ENCODE measurements around the gene NFATC2.

Gene NFATC2

DNA sequence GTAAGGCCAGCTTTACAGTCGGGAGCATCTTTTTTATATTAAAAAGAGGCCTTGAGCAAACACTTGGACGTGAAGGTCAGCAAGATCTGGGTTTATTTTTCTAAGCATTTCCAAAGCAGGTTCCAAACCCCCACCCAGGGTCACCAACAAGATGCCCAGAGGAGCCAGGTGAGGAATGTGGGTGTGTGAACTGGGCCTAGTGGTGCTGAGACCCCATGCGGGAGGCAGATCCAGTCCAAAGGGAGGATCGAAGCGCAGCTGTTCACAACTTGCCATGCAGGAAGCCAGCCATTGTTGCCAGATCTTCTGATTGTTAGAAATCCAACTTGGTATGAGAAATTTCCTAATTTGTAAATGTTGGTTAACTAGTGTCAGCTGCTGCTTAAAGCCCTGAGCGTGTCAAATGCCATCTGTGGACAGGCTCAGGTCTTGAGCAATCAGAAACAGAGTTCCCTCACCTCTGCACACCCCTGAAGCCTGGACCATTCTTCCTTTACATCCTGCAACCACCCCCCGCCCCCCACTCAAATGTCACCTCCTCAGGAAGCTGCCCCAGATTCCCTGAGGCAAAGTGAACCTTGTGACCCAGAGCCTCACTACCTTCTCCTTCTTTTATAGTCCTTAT is 46.5 kb downstream of the NFATC2 start:
- peaks cover 57% of the 10 kb centered on the region for H3K79me2 ChIP-seq (ENCODE audit: insufficient read depth, low read length)
- H3K27me3 ChIP-seq (ENCODE audit: insufficient read depth, low read length, poor library complexity, severe bottlenecking) = no peaks in the 10 kb centered on the region
- H3K9me3 ChIP-seq (ENCODE audit: insufficient read depth, low read depth, low read length) = no peaks in the 10 kb centered on the region
- no peaks in the 10 kb centered on the region for H3F3A ChIP-seq (ENCODE audit: low read depth)
- H3K4me3 ChIP-seq (ENCODE audit: low read length, poor library complexity, severe bottlenecking) = no peak overlapping the region
- no peak overlapping the region for H3K9ac ChIP-seq (ENCODE audit: low read depth, low read length, poor library complexity, severe bottlenecking)
- H3K4me2 ChIP-seq (ENCODE audit: low read depth, low read length, poor library complexity, severe bottlenecking) = no peak overlapping the region
- H3K9me2 ChIP-seq (replicated peaks; ENCODE audit: low read depth, low read length) = no peaks in the 10 kb centered on the region
- no peak overlapping the region for H2AFZ ChIP-seq (ENCODE audit: low read length)
- H3K4me1 ChIP-seq (ENCODE audit: insufficient read depth, low read length, poor library complexity, severe bottlenecking) = peaks cover 47% of the 10 kb centered on the region
- peaks cover 27% of the 10 kb centered on the region; the same call in 1 of the 2 replicates for H3K36me3 ChIP-seq (ENCODE audit: insufficient read depth, low read length)
- TF ChIP-seq, protein P1, sequence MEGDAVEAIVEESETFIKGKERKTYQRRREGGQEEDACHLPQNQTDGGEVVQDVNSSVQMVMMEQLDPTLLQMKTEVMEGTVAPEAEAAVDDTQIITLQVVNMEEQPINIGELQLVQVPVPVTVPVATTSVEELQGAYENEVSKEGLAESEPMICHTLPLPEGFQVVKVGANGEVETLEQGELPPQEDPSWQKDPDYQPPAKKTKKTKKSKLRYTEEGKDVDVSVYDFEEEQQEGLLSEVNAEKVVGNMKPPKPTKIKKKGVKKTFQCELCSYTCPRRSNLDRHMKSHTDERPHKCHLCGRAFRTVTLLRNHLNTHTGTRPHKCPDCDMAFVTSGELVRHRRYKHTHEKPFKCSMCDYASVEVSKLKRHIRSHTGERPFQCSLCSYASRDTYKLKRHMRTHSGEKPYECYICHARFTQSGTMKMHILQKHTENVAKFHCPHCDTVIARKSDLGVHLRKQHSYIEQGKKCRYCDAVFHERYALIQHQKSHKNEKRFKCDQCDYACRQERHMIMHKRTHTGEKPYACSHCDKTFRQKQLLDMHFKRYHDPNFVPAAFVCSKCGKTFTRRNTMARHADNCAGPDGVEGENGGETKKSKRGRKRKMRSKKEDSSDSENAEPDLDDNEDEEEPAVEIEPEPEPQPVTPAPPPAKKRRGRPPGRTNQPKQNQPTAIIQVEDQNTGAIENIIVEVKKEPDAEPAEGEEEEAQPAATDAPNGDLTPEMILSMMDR (conservative IDR thresholded peaks at IDR 0.05; ENCODE audit: low read length) = no peak
- TF ChIP-seq EZH2phosphoT487 (IDR thresholded peaks at IDR 0.05; ENCODE audit: borderline replicate concordance) = no peak
- peaks cover 3% of the 10 kb centered on the region for H4K20me1 ChIP-seq (ENCODE audit: insufficient read depth, low read length, poor library complexity, severe bottlenecking)

DNA sequence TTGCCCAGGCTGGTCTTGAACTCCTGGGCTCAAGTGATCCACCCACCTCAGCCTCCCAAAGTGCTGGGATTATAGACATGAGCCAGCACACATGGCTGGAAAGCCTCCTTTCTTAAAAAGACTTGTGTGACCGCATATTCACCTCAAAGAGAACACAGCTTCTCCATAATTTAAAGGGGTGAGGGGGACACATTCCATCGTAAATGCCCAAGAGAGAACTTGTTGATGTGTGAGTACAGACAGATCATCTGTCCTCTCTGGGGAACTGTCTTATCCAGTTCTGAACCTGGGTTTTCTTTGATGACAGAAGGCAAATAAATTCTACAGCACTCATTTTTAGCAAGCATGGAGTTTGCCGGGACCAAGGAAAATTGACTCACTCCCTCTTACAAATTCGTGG is 47.2 kb downstream of the NFATC2 start:
- TF ChIP-seq, protein P1 (conservative IDR thresholded peaks at IDR 0.05; ENCODE audit: low read length) = no peak
- TF ChIP-seq EZH2phosphoT487 (IDR thresholded peaks at IDR 0.05; ENCODE audit: borderline replicate concordance) = no peak
- no peaks in the 10 kb centered on the region for H3K9me3 ChIP-seq (ENCODE audit: insufficient read depth, low read depth, low read length)
- H3K4me1 ChIP-seq (ENCODE audit: insufficient read depth, low read length, poor library complexity, severe bottlenecking) = peaks cover 50% of the 10 kb centered on the region
- no peak overlapping the region for H3K4me3 ChIP-seq (ENCODE audit: low read length, poor library complexity, severe bottlenecking)
- H3F3A ChIP-seq (ENCODE audit: low read depth) = no peaks in the 10 kb centered on the region
- H3K4me2 ChIP-seq (ENCODE audit: low read depth, low read length, poor library complexity, severe bottlenecking) = no peak overlapping the region
- no peak overlapping the region for H2AFZ ChIP-seq (ENCODE audit: low read length)
- H3K36me3 ChIP-seq (ENCODE audit: insufficient read depth, low read length) = peaks cover 27% of the 10 kb centered on the region; the same call in 1 of the 2 replicates
- H4K20me1 ChIP-seq (ENCODE audit: insufficient read depth, low read length, poor library complexity, severe bottlenecking) = peaks cover 3% of the 10 kb centered on the region
- peaks cover 60% of the 10 kb centered on the region for H3K79me2 ChIP-seq (ENCODE audit: insufficient read depth, low read length)
- no peaks in the 10 kb centered on the region for H3K27me3 ChIP-seq (ENCODE audit: insufficient read depth, low read length, poor library complexity, severe bottlenecking)
- no peaks in the 10 kb centered on the region for H3K9me2 ChIP-seq (replicated peaks; ENCODE audit: low read depth, low read length)
- H3K9ac ChIP-seq (ENCODE audit: low read depth, low read length, poor library complexity, severe bottlenecking) = no peak overlapping the region

DNA sequence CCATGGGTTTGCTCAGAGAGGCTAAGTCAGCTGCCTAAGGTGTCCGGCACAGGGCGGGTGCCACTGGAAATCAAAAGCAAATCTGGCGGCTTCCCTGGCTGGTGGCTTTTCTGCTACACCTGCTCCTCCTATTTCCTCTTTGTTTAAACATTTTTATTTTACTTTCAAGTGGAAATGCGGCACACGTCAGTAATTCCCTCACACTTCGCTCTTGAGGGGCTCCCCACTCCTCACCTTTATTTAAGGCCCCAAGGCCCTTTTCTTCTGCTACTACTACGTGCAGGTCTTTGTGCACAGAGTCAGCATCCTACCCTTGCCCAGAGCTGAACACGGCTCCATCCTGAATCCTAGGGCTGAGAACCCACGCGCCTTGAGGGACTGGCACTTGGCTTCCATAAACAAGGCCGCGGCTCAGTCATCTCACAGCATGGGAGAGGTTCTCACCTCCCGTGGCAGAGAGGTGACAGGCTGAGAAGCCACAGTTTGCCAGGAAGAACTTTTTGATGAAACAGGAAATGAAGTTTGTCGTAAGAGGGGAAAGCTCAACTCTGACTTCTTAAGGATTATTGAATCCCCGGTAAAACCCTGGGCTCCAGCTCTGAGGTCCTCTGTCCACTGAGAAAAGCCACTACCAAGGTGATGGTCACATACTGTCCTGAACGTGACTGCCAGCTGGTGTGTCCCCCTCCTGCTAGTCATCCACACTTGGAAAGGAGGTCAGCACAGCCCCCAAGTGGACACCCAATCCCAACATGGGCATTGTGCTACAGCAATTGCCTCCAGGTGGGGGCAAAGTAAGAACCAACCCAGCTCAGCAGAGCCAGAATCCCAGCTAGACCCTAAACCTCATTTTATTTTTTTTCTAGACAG is 48.0 kb downstream of the NFATC2 start:
- Histone ChIP-seq H3K9me2 (replicated peaks; ENCODE audit: low read depth, low read length) (no peaks in the 10 kb centered on the region), H3K4me1 (ENCODE audit: insufficient read depth, low read length, poor library complexity, severe bottlenecking) (peaks cover 47% of the 10 kb centered on the region), H3K4me3 (ENCODE audit: low read length, poor library complexity, severe bottlenecking) (no peak overlapping the region), H3K9me3 (ENCODE audit: insufficient read depth, low read depth, low read length) (no peaks in the 10 kb centered on the region), H3K79me2 (ENCODE audit: insufficient read depth, low read length) (peaks cover 55% of the 10 kb centered on the region), H3K4me2 (ENCODE audit: low read depth, low read length, poor library complexity, severe bottlenecking) (no peak overlapping the region), H3K36me3 (ENCODE audit: insufficient read depth, low read length) (peaks cover 30% of the 10 kb centered on the region; the same call in 1 of the 2 replicates), H3K9ac (ENCODE audit: low read depth, low read length, poor library complexity, severe bottlenecking) (no peak overlapping the region), H3K27me3 (ENCODE audit: insufficient read depth, low read length, poor library complexity, severe bottlenecking) (no peaks in the 10 kb centered on the region), H4K20me1 (ENCODE audit: insufficient read depth, low read length, poor library complexity, severe bottlenecking) (peaks cover 8% of the 10 kb centered on the region), H2AFZ (ENCODE audit: low read length) (no peak overlapping the region), H3F3A (ENCODE audit: low read depth) (no peaks in the 10 kb centered on the region)
- no peak for TF ChIP-seq EZH2phosphoT487 (IDR thresholded peaks at IDR 0.05; ENCODE audit: borderline replicate concordance)
- TF ChIP-seq, protein P1 (conservative IDR thresholded peaks at IDR 0.05; ENCODE audit: low read length) = no peak
